Aorta (tissue), 5 donors: Measurements from ENCODE around the gene ACKR4. TPM values are rescaled to one million over a fixed set of nuclear protein-coding genes. Genes with fewer than 3 reads are reported as not detected.

ENCODE experiments used
- ATAC-seq: fragments of 200-7000 bp; cut with Tn5 transposase; one replicate; pipeline ENCODE4 v1.9.1; 2022; ENCODE audit warnings: moderate library complexity; ENCODE audit not compliant: low FRiP score
- DNase-seq, 2 donors: peaks; one replicate each; pipeline ENCODE4 v3.0.0-alpha.2; 2020
- H3K27ac ChIP-seq, 2 donors: one replicate each; pipeline ENCODE4 v1.5.1; 2013; ENCODE audit warnings: low read length in 2 of 2, mild to moderate bottlenecking in 2 of 2, moderate library complexity in 2 of 2, control low read depth in 1 of 2, inconsistent platforms in 1 of 2, low read depth in 1 of 2
- H3K27me3 ChIP-seq, 2 donors: one replicate each; pipeline ENCODE4 v1.6.1; 2013; ENCODE audit warnings: control low read depth in 1 of 2, low read length in 1 of 2, mild to moderate bottlenecking in 1 of 2, moderate library complexity in 1 of 2; ENCODE audit not compliant: insufficient read depth in 2 of 2, control insufficient read depth in 1 of 2
- H3K36me3 ChIP-seq, 2 donors: one replicate each; pipeline ENCODE4 v1.6.1; 2013; ENCODE audit warnings: control low read depth in 1 of 2, low read length in 1 of 2, mild to moderate bottlenecking in 1 of 2; ENCODE audit not compliant: insufficient read depth in 2 of 2, control insufficient read depth in 1 of 2
- H3K4me1 ChIP-seq, 2 donors: one replicate each; pipeline ENCODE4 v1.6.1; 2013; ENCODE audit warnings: low read length in 2 of 2, control low read depth in 1 of 2, mild to moderate bottlenecking in 1 of 2, moderate library complexity in 1 of 2; ENCODE audit not compliant: insufficient read depth in 2 of 2, control insufficient read depth in 1 of 2
- H3K4me3 ChIP-seq, 2 donors: one replicate each; pipeline ENCODE4 v1.5.1; 2013; ENCODE audit warnings: low read length in 2 of 2, control low read depth in 1 of 2, mild to moderate bottlenecking in 1 of 2
- H3K9me3 ChIP-seq: one replicate; pipeline ENCODE4 v1.6.1; 2013; ENCODE audit warnings: mild to moderate bottlenecking, low read length; ENCODE audit not compliant: control insufficient read depth
- WGBS, 2 donors: extraction: QIAGEN DNeasy Blood & Tissue Kit; methylation state at CpG; one replicate each; pipeline ENCODE4 v1.1.7; 2013; 5-methylcytosine and 5-hydroxymethylcytosine counted together
- intact Hi-C, 2 donors: fragments of 100-400 bp; cut with DNase I; formaldehyde crosslinking; loops; one replicate each; pipeline versions ENCODE4 v1.14.2 to v1.15.0; 2022
- polyA plus RNA-seq, 2 donors: library from polyadenylated mRNA; stranded (reverse); fragments of 200-250 nt; gene quantifications; one replicate each; pipeline ENCODE4 v1.2.3, GENCODE V29; 2013
- total RNA-seq, 2 donors: library from RNA; stranded (reverse); fragmentation: NEBNext Ultra II Directional; extraction: Animal tissue kit (Norgen Biotek cat#: 25700); gene quantifications; one replicate each; pipeline ENCODE4 v1.2.1, GENCODE V29; 2021
- donor health status: healthy with polysubstance abuse.
- donor health status: Bipolar disorder and iron deficiency.
- donor health status: DM: no; HTN: no; CAD: no.
- donor health status: DM: no; HTN: no; CAD: no.
- donor health status: DM: yes; HTN: yes; CAD: no.

Gene ACKR4
- total and polyA plus RNA-seq, 4 donors: 12.9 to 24.3 (median 16.9) TPM

DNA sequence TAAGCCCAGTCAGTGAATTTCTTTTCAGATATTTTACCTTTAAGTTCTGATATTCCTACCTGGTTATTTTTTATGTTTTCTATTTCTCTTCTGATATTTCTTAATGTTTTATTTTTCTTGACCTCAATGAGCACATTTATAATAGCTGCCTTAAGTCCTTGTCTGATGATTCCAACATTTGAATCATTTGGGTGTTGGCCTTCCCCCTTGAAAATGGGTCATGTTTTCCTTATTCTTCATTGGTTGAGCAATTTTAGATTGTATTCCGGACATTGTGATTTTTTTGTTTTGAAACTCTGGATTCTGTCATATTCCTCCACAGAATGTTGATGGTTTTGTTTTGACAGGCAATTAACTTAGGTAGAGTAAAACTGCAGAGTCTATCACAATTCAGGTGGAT, 9.7 kb upstream of the ACKR4 start:
- ATAC-seq (no peak), DNase-seq (no peak)
- no peak overlapping the region for H3K4me3 ChIP-seq
- H3K36me3 ChIP-seq: no peaks in the 10 kb centered on the region
- H3K9me3 ChIP-seq: no peaks in the 10 kb centered on the region
- 75 to 89% methylated on average over 1 of the region's 1 CpG for WGBS, 2 donors
- H3K27ac ChIP-seq: no peak overlapping the region
- H3K4me1 ChIP-seq: peaks cover 0 to 2% of the 10 kb centered on the region in 2 donors
- intact Hi-C loops: no loop called here
- H3K27me3 ChIP-seq: no peaks in the 10 kb centered on the region

DNA sequence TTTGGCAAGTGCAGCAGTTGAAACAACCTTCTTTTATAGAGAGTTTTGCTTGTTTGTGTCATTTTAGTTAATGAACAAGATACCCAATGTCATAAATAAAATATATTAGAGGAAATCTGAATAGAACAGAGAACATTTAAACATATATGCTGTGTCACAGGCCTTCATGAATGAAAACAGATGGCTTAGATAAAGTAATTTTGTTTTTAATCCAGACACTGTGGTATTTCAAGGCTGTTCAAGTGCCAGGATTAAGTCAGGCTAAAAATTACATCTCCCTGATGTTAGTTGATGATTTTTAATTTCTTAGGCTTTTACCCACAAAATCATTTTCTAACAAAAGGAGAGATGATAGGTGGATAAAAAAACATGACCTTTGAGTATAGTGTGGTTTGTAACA, 4.9 kb upstream of the ACKR4 start:
- Histone ChIP-seq H3K36me3 (no peaks in the 10 kb centered on the region), H3K4me1 (peaks cover 0 to 4% of the 10 kb centered on the region in 2 donors), H3K27ac (no peak overlapping the region), H3K4me3 (no peak overlapping the region), H3K27me3 (no peaks in the 10 kb centered on the region), H3K9me3 (no peaks in the 10 kb centered on the region)
- intact Hi-C loops: no loop called here
- ATAC-seq: no peak
- no peak for DNase-seq

DNA sequence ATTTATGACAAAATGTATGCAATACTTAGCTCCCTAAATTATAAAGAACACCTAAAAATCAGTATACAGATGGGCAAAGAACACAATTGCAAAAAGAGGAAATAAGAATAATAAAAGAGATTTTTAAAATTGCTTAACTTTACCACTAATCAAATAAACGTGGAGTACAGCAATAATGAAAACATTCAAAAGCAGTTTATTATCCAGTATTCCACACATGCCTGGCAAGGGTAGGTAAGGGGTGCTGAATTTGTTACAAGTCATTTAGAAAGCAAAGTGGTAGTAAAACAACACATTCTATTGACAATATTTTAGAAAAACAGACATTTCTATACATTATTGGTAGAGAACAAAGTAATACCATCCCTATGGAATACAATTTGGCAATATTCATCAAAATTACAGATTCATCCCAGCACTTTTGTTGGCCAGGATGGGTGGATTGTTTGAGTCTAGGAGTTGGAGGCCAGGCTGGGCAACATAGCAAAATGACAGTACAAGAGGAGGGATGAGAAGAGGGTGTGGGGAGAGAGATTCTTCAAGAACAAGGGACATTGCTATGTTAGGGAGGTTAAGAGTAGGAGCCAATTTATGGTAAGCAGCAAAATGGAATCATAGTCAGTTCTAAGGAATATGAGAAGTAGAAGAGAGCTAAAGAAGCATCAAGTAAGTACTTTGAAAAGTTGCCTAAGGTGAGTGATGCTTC, 3.7 kb upstream of the ACKR4 start:
- no peaks in the 10 kb centered on the region for H3K27me3 ChIP-seq
- no peaks in the 10 kb centered on the region for H3K9me3 ChIP-seq
- no peak for DNase-seq
- intact Hi-C loops: no loop called here
- no peak overlapping the region for H3K4me3 ChIP-seq
- ATAC-seq: no peak
- H3K4me1 ChIP-seq: peaks cover 0 to 4% of the 10 kb centered on the region in 2 donors
- no peak overlapping the region for H3K27ac ChIP-seq
- 1 to 2% methylated on average over 1 of the region's 1 CpG for whole genome bisulfite sequencing, 2 donors
- H3K36me3 ChIP-seq: no peaks in the 10 kb centered on the region

DNA sequence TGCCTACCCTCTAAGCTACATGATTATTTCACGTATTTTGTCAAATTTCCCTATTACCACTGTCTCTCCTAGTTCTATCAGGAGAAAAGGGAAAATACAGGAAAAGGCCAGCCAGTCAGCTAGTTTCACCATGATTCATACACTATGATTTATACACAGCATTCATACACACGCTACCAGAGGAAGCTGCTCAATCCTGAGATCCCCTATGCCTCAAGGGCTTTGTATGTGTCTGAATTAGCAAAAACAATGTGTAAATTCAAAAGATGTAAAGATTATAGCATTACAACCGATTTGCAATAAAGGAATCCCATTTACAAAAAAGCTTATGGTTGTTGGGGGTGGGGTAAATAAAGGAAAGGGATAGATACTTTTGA, 3.1 kb upstream of the ACKR4 start:
- Histone ChIP-seq H3K27ac (no peak overlapping the region), H3K4me1 (peaks cover 0 to 4% of the 10 kb centered on the region in 2 donors), H3K36me3 (peaks cover 0 to 2% of the 10 kb centered on the region in 2 donors), H3K9me3 (no peaks in the 10 kb centered on the region), H3K27me3 (no peaks in the 10 kb centered on the region), H3K4me3 (no peak overlapping the region)
- ATAC-seq: peak; percentile 56
- intact Hi-C loops: no loop called here
- DNase-seq: no peak
- 23 to 25% methylated on average over 3 of the region's 3 CpGs for WGBS, 2 donors

DNA sequence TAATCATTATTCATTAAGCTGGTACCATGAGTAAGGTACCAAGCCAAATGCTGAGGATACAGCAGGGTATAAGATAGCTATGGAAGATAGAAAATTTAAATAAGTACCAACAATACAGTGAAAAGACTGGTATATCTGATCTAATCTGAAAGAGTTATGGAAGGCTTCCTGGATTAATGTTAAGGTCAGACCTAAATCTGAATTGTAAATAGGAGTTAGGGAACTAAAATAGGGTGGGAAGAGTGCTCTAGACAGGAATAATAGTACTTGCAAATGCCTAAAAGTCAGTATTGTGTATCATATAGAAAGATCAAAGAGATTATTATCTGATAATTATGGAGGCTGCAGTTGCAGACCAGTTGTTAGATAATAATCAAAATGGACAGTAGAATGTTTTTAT, 2.6 kb upstream of the ACKR4 start:
- H3K27ac ChIP-seq: no peak overlapping the region
- H3K36me3 ChIP-seq: peaks cover 0 to 2% of the 10 kb centered on the region in 2 donors
- H3K27me3 ChIP-seq: no peaks in the 10 kb centered on the region
- no peak for DNase-seq
- ATAC-seq: no peak
- H3K4me3 ChIP-seq: no peak overlapping the region
- peaks cover 0 to 4% of the 10 kb centered on the region in 2 donors for H3K4me1 ChIP-seq
- H3K9me3 ChIP-seq: no peaks in the 10 kb centered on the region
- intact Hi-C loops: no loop called here

DNA sequence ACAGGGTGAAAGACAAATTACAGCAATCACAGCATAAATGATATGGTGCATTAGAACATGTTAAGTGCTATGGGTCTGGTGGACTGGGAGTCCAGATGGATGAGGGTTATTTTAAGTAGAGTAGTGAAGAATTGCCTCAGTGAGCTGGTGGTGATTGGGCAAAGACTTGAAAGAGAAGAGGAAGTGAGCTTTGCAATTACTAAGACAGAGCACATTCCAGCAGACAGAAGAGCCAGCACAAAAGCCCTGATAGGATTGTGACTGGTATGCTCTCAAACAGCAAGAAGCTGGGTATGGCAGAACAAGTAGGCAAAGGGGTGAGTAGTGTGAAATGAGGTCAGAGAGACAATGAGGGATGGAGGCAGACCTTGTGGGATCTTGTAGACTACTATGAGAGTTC, 2.1 kb upstream of the ACKR4 start:
- no peak overlapping the region for H3K4me3 ChIP-seq
- intact Hi-C loops: loop anchor here in 1 of 2 donors (5.0 kb wide), 1 partner anchor 33 kb away; no protein-coding TSS in a partner anchor
- DNase-seq (no peak), ATAC-seq (no peak)
- H3K4me1 ChIP-seq: peaks cover 0 to 4% of the 10 kb centered on the region in 2 donors
- peak overlapping the region in 1 of 2 donors; percentile 33 for H3K27ac ChIP-seq
- H3K9me3 ChIP-seq: no peaks in the 10 kb centered on the region
- peaks cover 0 to 2% of the 10 kb centered on the region in 2 donors for H3K36me3 ChIP-seq
- no peaks in the 10 kb centered on the region for H3K27me3 ChIP-seq

DNA sequence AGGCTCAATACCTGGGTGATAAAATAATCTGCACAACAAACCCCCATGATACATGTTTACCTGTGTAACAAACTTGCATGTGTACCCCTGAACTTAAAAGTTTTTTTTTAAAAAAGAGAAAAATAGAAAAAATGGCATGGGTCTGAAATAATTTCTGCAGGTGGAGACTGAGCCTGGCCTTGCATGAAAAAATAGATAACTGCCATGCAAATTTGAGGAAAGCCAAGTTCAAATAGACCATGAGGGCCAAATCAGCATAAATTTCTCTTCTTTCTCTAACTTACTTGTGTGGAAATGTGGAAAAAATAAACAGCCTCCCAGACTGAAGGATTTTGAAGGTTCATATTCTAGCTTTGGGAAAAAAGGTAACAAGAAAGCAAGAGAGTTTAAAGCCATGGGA, 744 bp upstream of the ACKR4 start:
- DNase-seq (no peak), ATAC-seq (no peak)
- Histone ChIP-seq H3K36me3 (peaks cover 0 to 2% of the 10 kb centered on the region in 2 donors), H3K27me3 (no peaks in the 10 kb centered on the region), H3K4me1 (peaks cover 0 to 4% of the 10 kb centered on the region in 2 donors), H3K27ac (no peak overlapping the region), H3K4me3 (no peak overlapping the region), H3K9me3 (no peaks in the 10 kb centered on the region)
- intact Hi-C loops: loop anchor here in 1 of 2 donors (5.0 kb wide), 1 partner anchor 34 kb away; no protein-coding TSS in a partner anchor

DNA sequence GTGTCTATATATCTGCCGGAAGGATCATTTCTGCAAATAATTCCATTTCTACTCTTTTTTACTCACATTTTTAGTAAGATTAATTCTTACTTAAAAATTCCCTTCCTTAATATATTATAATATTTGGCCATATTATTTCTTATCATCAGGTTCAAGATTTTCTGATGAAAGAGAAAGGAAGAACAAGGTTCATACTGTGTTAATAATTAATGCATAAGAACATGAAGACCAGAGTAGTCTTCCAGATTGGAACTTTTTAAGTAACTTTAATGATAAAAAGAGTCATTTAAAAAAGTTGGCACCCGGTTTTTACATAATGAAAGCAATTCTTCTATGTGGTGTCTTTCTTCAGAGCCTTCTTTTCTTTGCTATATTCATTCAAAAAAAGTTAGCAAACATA, 590 bp downstream of the ACKR4 start:
- Histone ChIP-seq H3K4me3 (no peak overlapping the region), H3K36me3 (peaks cover 0 to 2% of the 10 kb centered on the region in 2 donors), H3K27me3 (no peaks in the 10 kb centered on the region), H3K9me3 (no peaks in the 10 kb centered on the region), H3K4me1 (peaks cover 0 to 4% of the 10 kb centered on the region in 2 donors), H3K27ac (no peak overlapping the region)
- intact Hi-C loops: loop anchor here in 1 of 2 donors (5.0 kb wide), 1 partner anchor 35 kb away; no protein-coding TSS in a partner anchor
- DNase-seq (no peak), ATAC-seq (no peak)
- WGBS, 2 donors: 27 to 37% methylated on average over 2 of the region's 2 CpGs

DNA sequence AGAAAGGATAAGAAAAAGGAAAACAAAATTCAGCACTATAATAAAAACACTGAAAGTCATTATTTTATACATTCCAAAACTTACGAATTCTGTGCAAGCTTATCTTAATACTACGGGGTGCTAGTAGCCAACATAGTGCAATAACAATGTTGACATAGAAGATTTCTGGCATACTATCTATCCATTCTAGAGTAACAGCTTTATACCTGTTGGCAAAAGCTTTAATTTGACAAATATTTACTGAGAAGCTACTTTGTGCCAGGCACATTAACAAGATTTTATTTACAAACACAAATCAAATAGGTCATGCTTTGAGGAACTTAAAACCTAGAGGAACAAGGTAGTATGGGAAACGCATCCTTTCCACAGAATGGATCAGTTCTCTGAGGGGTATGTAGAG, 1.1 kb downstream of the ACKR4 start:
- Histone ChIP-seq H3K4me1 (peaks cover 0 to 4% of the 10 kb centered on the region in 2 donors), H3K27me3 (no peaks in the 10 kb centered on the region), H3K9me3 (no peaks in the 10 kb centered on the region), H3K36me3 (peaks cover 0 to 2% of the 10 kb centered on the region in 2 donors), H3K4me3 (peak overlapping the region; percentile 36 to 41), H3K27ac (no peak overlapping the region)
- intact Hi-C loops: loop anchor here in 1 of 2 donors (5.0 kb wide), 1 partner anchor 36 kb away; no protein-coding TSS in a partner anchor
- no peak for DNase-seq
- WGBS, 2 donors: 28 to 29% methylated on average over 3 of the region's 3 CpGs
- no peak for ATAC-seq
